SIG-M5 treated with dmso at 0.1 percent for 504 hours (cell line): ENCODE measurements around the gene HNRNPA2B1.
"Not testable (repeated sequence)": the region's sequence is repeated elsewhere in the genome, so short reads cannot be mapped to it uniquely, and the experiment has no call there.

ENCODE experiments used
- DNase-seq: peaks from one replicate; lab custom pipeline; 2025; ENCODE audit not compliant: unreplicated experiment; lab: John Stamatoyannopoulos, UW

HNRNPA2B1 gene

DNA sequence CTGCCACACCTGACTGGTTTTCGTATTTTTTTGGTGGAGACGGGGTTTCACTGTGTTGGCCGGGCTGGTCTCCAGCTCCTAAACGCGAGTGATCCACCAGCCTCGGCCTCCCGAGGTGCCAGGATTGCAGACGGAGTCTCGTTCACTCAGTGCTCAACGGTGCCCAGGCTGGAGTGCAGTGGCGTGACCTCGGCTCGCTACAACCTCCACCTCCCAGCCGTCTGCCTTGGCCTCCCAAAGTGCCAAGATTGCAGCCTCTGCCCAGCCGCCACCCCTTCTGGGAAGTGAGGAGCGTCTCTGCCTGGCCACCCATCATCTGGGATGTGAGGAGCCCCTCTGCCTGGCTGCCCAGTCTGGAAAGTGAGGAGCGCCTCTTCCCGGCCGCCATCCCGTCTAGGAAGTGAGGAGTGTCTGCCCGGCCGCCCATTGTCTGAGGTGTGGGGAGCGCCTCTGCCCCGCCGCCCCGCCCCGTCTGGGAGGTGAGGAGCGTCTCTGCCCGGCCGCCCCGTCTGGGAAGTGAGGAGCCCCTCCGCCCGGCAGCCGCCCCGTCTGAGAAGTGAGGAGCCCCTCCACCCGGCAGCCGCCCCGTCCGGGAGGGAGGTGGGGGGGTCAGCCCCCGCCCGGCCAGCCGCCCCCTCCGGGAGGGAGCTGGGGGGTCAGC, 52.8 kb downstream of the HNRNPA2B1 start:
- DNase-seq = not testable (repeated sequence)

DNA sequence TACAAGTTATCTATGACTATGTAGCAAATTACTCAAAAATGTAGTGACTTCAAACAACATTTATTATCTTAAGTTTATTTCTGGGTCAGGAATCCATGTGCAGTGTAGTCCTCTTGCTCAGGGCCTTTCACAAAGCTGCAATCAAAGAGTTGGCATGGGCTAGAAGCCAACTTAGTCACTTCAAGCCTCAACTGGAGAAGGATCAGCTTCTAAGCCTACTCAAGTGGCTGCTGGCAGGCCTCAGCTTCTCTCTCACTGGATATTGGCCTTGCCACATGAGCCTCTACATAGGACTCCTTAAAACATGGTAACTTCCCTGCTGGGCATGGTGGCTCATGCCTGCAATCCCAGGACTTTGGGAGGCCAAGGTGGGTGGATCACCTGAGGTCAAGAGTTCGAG, 53.5 kb downstream of the HNRNPA2B1 start:
- no peak for DNase-seq

DNA sequence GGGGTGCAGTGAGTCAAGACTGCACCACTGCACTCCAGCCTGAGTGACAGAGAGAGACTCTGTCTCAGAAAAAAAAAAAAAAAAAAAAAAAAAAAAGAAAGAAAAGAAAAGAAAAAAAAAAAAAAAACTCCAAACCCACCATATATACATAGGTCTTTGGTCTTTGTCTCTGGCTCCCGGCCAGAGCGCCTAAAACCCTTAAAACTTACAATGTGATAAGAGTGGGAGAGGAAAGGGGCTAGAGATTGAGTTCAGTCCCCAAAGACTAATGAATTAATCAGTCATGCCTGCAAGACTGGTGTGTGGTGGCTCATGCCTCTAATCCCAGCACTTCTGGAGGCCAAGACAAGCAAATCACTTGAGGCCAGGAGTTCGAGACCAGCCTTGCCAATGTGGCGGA, 55.3 kb downstream of the HNRNPA2B1 start:
- no peak for DNase-seq

DNA sequence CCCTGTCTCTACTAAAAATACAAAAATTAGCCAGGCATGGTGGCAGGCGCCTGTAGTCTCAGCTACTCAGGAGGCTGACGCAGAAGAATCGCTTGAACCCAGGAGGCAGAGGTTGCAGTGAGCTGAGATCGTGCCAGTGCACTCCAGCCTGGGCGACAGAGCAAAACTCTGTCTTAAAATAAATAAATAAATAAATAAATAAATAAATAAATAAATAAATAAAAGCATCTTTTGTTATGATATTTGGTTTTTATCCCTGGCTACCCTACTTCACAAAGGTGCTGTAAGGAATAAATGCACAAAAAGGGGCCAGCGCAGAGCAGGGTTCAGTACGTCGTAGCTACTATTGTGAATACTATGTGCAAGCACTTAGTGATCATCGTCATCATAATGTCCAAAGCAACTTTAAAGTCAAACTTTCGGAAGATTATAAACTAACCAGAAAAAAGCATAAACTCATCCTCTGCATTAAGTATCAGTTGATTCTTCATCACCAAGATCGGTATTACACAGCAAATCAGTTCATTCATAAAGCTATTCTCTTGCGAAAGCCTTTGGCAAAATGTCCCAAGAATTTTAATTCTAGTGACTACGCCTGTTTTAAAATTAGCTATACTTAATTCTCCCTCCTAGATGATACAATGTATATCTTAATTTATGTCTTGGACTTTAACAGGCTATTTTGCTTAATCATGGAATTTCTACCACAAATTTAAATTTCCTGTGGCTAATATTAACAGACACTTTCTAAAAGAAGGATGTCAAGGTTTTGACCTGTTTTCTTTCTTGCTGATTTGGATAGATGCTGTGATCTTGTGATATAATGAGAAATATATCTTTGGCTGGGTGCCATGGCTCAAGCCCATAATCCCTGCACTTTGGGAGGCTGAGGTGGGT, 56.1 kb downstream of the HNRNPA2B1 start:
- DNase-seq = no peak

DNA sequence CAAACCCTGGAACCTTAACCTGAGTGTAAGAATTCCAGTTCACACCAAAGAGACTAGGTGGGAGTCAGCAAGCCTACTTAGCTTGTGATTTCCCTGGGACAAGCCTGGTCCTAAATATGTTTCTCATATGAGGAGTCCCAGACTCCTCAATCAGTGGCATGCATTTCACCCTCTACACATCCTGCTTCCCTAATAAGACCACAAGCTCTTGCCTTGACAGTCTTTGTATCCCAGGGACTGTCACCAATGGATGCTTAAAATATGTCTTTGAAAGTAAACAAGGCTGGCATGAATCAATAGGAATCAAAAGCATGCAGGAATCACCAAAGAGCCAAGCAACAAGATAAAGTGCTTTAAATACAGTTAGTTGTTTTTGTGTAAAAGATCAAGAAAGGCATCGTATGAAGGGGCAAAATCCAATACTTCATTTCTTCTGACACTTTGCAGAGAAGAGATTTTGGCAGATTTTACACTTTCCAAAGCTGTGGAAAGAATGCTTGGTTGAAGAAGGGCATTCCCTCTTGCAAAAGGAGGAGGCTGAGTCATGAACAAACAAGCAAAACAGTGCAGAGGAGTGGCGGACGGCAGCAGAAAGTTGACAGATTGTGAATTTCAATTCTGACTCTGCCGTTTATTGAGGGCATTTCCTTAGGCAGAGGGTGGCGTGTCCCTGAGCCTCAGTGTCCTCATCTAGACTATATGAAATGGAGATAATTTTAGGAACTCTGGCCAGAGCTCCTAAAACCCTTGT, 57.1 kb downstream of the HNRNPA2B1 start:
- DNase-seq = no peak

DNA sequence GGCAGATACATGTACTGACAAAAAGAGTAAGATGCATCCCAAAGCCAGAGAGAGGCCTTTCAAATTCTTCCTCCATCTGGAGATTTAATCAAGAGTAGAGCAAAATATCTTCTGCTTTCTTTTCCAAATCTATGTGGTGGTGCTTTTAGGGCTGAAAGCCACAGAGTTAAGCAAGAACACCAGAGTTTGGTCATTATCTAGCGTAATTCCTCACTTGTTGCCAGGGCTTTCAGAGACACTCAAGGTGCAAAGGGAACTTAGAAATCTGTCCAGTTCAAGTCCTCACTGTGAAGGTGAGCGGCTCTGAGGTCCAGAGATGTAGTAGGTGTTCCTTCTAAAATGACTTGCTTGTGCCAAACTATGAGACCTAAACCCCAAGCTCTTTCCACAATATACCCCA, 59.5 kb downstream of the HNRNPA2B1 start:
- peak; percentile 42 for DNase-seq

DNA sequence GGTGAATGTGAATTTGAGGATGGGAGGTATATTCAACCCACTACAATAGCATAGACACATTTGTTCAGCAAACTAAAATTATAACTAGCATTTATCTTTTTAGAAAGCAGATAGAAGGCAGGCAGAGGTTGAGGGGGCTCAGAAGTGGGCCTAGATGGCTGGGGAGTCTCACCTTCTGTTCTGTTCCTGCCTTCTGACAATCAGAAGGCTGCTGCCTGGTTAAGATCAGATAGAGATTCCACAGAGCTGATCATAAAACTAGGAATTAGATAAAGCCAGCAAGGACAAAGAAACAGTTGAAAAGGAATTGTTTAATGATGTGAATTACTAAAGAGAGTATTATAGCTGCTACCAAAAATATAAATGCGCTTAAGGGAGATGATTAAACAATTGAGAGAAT, 60.2 kb downstream of the HNRNPA2B1 start:
- DNase-seq = no peak
